SK-N-SH (cell line): Measurements from ENCODE around the gene DENND5A. TPM values are rescaled to one million over a fixed set of nuclear protein-coding genes. Genes with fewer than 3 reads are reported as not detected.
"Not testable (repeated sequence)": the region's sequence is repeated elsewhere in the genome, so short reads cannot be mapped to it uniquely, and the experiment has no call there.

Experiments
- CTCF ChIA-PET: fragments of 300-600, 350-600 bp; formaldehyde crosslinking; extraction: SDS; loops from one replicate; lab custom pipeline; 2021; lab: Yijun Ruan, JAX
- POLR2A ChIA-PET: fragments of 350-600 bp; sonication (Branson Sonifier 250); formaldehyde crosslinking; extraction: SDS; loops from one replicate; lab custom pipeline; 2020; ENCODE audit warnings: antibody characterized with exemption, inconsistent platforms; lab: Yijun Ruan, JAX
- DNase-seq: peaks from one replicate; pipeline ENCODE4 v3.0.0; 2012
- H2AFZ ChIP-seq: fragments of 200-600 bp; sonication (generic); 2 replicates; pipeline ENCODE4 v1.8.1; 2016; ENCODE audit warnings: antibody characterized with exemption, mild to moderate bottlenecking, low read depth
- H3F3A ChIP-seq: fragments of 200-600 bp; sonication (generic); replicated peaks from 2 replicates; pipeline ENCODE3; 2016; ENCODE audit warnings: antibody characterized with exemption, mild to moderate bottlenecking; ENCODE audit not compliant: insufficient read depth
- H3K27ac ChIP-seq, 2 experiments: fragments of 200-500 bp in 1 of 2; fragments of 200-600 bp in 1 of 2; sonication (Bioruptor generic) in 1 of 2; sonication (generic), shearing (Covaris generic) in 1 of 2; 2 replicates each; pipeline versions ENCODE4 v1.5.1 to v1.6.1; 2014 to 2016; ENCODE audit warnings: low read depth in 2 of 2, inconsistent platforms in 1 of 2, low read length in 1 of 2, mild to moderate bottlenecking in 1 of 2, mixed read lengths in 1 of 2
- H3K27me3 ChIP-seq: fragments of 200-600 bp; sonication (generic), shearing (Covaris generic); 2 replicates; pipeline ENCODE4 v1.6.1; 2016; ENCODE audit warnings: mixed run types; ENCODE audit not compliant: insufficient read depth
- H3K36me3 ChIP-seq, 2 experiments: fragments of 200-500 bp in 1 of 2; fragments of 200-600 bp in 1 of 2; sonication (Bioruptor generic) in 1 of 2; sonication (generic) in 1 of 2; replicated peaks in 1 of 2; 2 replicates each; pipeline versions ENCODE3 to v1.5.1; 2014 to 2016; ENCODE audit warnings: low read length in 1 of 2, mild to moderate bottlenecking in 1 of 2; ENCODE audit not compliant: insufficient read depth in 2 of 2, control insufficient read depth in 1 of 2
- H3K4me1 ChIP-seq, 2 experiments: fragments of 200-500 bp in 1 of 2; fragments of 200-600 bp in 1 of 2; sonication (Bioruptor generic) in 1 of 2; sonication (generic), shearing (Covaris generic) in 1 of 2; 2 replicates each; pipeline versions ENCODE4 v1.5.1 to v1.6.1; 2014 to 2016; ENCODE audit warnings: low read depth in 1 of 2, low read length in 1 of 2, mixed run types in 1 of 2; ENCODE audit not compliant: insufficient read depth in 2 of 2, control insufficient read depth in 1 of 2
- H3K4me2 ChIP-seq: fragments of 200-600 bp; sonication (generic), shearing (Covaris generic); 2 replicates; pipeline ENCODE4 v1.6.1; 2017; ENCODE audit warnings: mixed run types
- H3K4me3 ChIP-seq, 2 experiments: fragments of 200-500 bp in 1 of 2; fragments of 200-600 bp in 1 of 2; sonication (Bioruptor generic) in 1 of 2; sonication (generic), shearing (Covaris generic) in 1 of 2; 2 replicates each; pipeline versions ENCODE4 v1.5.1 to v1.8.1; 2014 to 2016; ENCODE audit warnings: low read depth in 2 of 2, inconsistent platforms in 1 of 2, low read length in 1 of 2, mild to moderate bottlenecking in 1 of 2, mixed read lengths in 1 of 2, moderate library complexity in 1 of 2
- H3K79me2 ChIP-seq: fragments of 200-600 bp; sonication (generic); 2 replicates; pipeline ENCODE4 v1.8.1; 2017; ENCODE audit warnings: mild to moderate bottlenecking; ENCODE audit not compliant: insufficient read depth
- H3K9ac ChIP-seq: fragments of 200-600 bp; sonication (generic); 2 replicates; pipeline ENCODE4 v1.6.1; 2017; ENCODE audit warnings: mixed run types
- H3K9me2 ChIP-seq: fragments of 200-600 bp; sonication (generic); 2 replicates; pipeline ENCODE4 v1.6.1; 2017; ENCODE audit warnings: mixed run types
- H3K9me3 ChIP-seq: fragments of 200-600 bp; sonication (generic); 2 replicates; pipeline ENCODE4 v1.6.1; 2017; ENCODE audit warnings: mixed run types, mild to moderate bottlenecking, moderate library complexity
- H4K20me1 ChIP-seq: fragments of 200-600 bp; sonication (generic); 2 replicates; pipeline ENCODE4 v1.6.1; 2017; ENCODE audit warnings: mild to moderate bottlenecking, mixed run types; ENCODE audit not compliant: insufficient read depth
- EP300 ChIP-seq, 2 experiments: IDR thresholded peaks; 2 replicates each; pipeline versions ENCODE4 v1.4.0 to v1.6.1; 2012; ENCODE audit warnings: borderline replicate concordance in 1 of 2, low read depth in 1 of 2, low read length in 1 of 2
- FOXM1 ChIP-seq: IDR thresholded peaks from 2 replicates; pipeline ENCODE4 v1.4.0; 2012; ENCODE audit warnings: low read depth, mild to moderate bottlenecking
- MXI1 ChIP-seq: IDR thresholded peaks from 2 replicates; pipeline ENCODE4 v1.6.1; 2012; ENCODE audit warnings: mild to moderate bottlenecking, low read depth, low read length, improper control_type of control experiment
- NRF1 ChIP-seq: IDR thresholded peaks from 2 replicates; pipeline ENCODE4 v1.6.1; 2012; ENCODE audit warnings: low read depth, mild to moderate bottlenecking, low read length
- PBX3 ChIP-seq: IDR thresholded peaks from 2 replicates; pipeline ENCODE4; 2012
- POLR2AphosphoS5 ChIP-seq: IDR thresholded peaks from 2 replicates; pipeline ENCODE4 v1.6.1; 2012; ENCODE audit warnings: low read depth, low read length
- RXRA ChIP-seq: IDR thresholded peaks from 2 replicates; pipeline ENCODE4 v1.4.0; 2012; ENCODE audit warnings: low read depth, mild to moderate bottlenecking, borderline replicate concordance
- SIN3A ChIP-seq: IDR thresholded peaks from 2 replicates; pipeline ENCODE4 v1.6.1; 2012; ENCODE audit warnings: low read depth, mild to moderate bottlenecking, low read length, moderate library complexity, borderline replicate concordance
- TEAD4 ChIP-seq: IDR thresholded peaks from 2 replicates; pipeline ENCODE4 v1.4.0; 2012; ENCODE audit warnings: mild to moderate bottlenecking, borderline replicate concordance; ENCODE audit not compliant: insufficient read depth
- USF2 ChIP-seq: fragments of 150-350 bp; IDR thresholded peaks from 2 replicates; pipeline ENCODE4 v1.6.1; 2017; ENCODE audit warnings: antibody characterized with exemption, low read length, low read depth, borderline replicate concordance
- WGBS: methylation state at CpG from one replicate; pipeline ENCODE4 v1.1.6; 2017; ENCODE audit warnings: low lambda C conversion rate; 5-methylcytosine and 5-hydroxymethylcytosine counted together
- polyA plus RNA-seq, 3 experiments: library from polyadenylated mRNA; depleted of rRNA; stranded (reverse); fragments of >200 nt; gene quantifications; 2 replicates each; pipeline ENCODE4 v1.2.3, GENCODE V29; 2012
- TF ChIP-seq, protein P1 (sequence below): IDR thresholded peaks from 2 replicates; pipeline ENCODE4 v1.4.0; 2012; ENCODE audit warnings: low read depth

Gene DENND5A
- polyA plus RNA-seq, 1 of the 3 experiments (the other 2 are of a cell fraction), result 110 TPM

DNA sequence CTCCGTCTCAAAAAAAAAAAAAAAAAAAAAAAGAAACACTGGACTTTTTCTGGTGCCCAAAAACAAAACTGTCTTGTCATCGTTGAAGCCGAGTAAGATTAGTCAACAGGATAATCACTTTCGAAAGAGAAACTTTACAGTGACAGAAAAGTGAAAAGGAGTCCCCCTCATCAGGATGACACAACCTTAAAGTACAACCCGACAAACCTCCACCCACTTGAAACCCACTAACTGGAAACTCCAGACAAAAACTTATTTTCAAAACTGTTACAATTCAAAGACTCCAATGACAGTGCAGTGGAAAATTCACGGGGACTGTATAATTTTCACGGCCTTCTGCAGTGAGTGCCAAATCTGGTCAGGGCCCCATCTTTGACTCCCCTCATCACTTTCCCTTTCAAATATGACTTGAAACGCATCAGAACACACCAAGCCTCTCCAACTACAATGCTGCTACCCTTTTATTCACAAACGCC is 1.3 kb downstream of the DENND5A start:
- POLR2A ChIA-PET, result interaction anchor here (1.5 to 2.1 kb wide), 2 partner anchors 9 to 197 kb away, joined by 4 to 11 read pairs; partner anchors contain the start of gene ZNF143
- Histone ChIP-seq H2AFZ (no peak overlapping the region), H3K4me1 (peaks cover 5 to 20% of the 10 kb centered on the region in 2 experiments; a peak in 3 of 4 replicates), H3K9me2 (no peaks in the 10 kb centered on the region), H3K9me3 (no peaks in the 10 kb centered on the region), H3K79me2 (peaks cover 60% of the 10 kb centered on the region), H3K9ac (peak overlapping the region; percentile 97), H3K27me3 (no peaks in the 10 kb centered on the region), H3K4me2 (peak overlapping the region; percentile 84), H3K36me3 (no peaks in the 10 kb centered on the region), H3F3A (peaks cover 18% of the 10 kb centered on the region), H3K4me3 (peak overlapping the region; percentile 73 to 79), H3K27ac (peak overlapping the region; percentile 77 to 83), H4K20me1 (peaks cover 43% of the 10 kb centered on the region)
- DNase-seq, result peak; percentile 39
- CTCF ChIA-PET, result no interaction called here
- WGBS, result 10% methylated on average over 9 of the region's 9 CpGs
- TF ChIP-seq PBX3 (no peak), USF2 (no peak), EP300 (IDR thresholded peaks at IDR 0.05; ENCODE audit: borderline replicate concordance in 1 of 2, low read depth in 1 of 2, low read length in 1 of 2) (no peak), FOXM1 (no peak), RXRA (no peak), TEAD4 (no peak), NRF1 (no peak), POLR2AphosphoS5 (no peak), SIN3A (no peak), MXI1 (no peak)
- TF ChIP-seq, protein P1, sequence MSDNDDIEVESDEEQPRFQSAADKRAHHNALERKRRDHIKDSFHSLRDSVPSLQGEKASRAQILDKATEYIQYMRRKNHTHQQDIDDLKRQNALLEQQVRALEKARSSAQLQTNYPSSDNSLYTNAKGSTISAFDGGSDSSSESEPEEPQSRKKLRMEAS, result no peak
- TF ChIP-seq, all 33 proteins: peak for 0

DNA sequence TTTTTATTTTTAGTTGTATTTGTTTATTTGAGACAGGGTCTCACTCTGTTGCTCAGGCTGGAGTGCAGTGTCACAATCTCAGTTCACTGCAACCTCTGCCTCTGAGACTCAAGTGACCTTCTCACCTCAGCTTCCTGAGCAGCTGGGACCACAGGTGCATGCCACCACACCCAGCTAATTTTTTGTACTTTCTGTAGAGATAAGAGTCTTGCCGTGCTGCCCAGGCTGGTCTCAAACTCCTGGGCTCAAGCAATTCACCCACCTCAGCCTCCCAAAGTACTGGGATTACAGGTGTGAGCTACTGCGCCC is 4.4 kb downstream of the DENND5A start:
- H3K4me3 ChIP-seq, H3K27ac ChIP-seq, H2AFZ ChIP-seq, DNase-seq, H3K4me2 ChIP-seq, H3K27me3 ChIP-seq, H3K36me3 ChIP-seq, H3K9ac ChIP-seq, H3K9me3 ChIP-seq, POLR2A ChIA-PET, H3K9me2 ChIP-seq: not testable (repeated sequence)
- Histone ChIP-seq H3K4me1 (peaks cover 4 to 20% of the 10 kb centered on the region in 2 experiments; a peak in 3 of 4 replicates), H3K79me2 (peaks cover 91% of the 10 kb centered on the region), H3F3A (peaks cover 21% of the 10 kb centered on the region), H4K20me1 (peaks cover 58% of the 10 kb centered on the region)
- 81% methylated on average over 2 of the region's 2 CpGs for WGBS
- CTCF ChIA-PET, result interaction anchor here (1.1 to 2.0 kb wide), 5 partner anchors 9 to 247 kb away, joined by 3 to 6 read pairs (median 4); no protein-coding TSS in a partner anchor
